A549 treated with CORT108297 at 1 μM for 4 hours (cell line): Measurements from ENCODE around the gene TMEM89. TPM values are rescaled to one million over a fixed set of nuclear protein-coding genes. Genes with fewer than 3 reads are reported as not detected.

Experiments used
- total RNA-seq: library from RNA; stranded (reverse); fragments of 200-300 nt; extraction: Qiagen RNA extraction; gene quantifications from 5 replicates; pipeline ENCODE4 v1.2.3, GENCODE V29; 2022

TMEM89 gene
- total RNA-seq, result not detected in 5 replicates

DNA sequence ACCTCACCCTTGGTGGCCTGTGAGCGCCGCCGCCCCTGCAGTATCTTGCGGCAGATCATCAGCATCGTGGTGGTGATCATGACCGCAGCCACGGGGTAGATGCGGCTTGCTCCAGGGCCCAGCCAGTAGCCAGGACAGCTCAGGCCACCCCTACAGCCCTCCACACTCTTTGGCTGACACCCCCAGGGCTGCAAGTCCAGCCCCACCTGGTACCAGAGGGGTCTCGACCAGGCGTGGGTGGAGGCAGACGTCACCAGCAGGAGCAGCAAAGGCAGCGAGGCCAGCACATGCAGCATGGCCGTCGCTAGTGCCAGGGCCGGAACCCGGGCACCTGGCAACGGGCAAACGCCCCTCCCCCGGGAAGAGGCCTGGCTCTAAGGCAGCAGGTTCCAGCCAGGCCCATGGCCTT, at the start of gene TMEM89:
TSS of gene TMEM89 (minus strand) at position 309 of the 409 bp plus-strand sequence. CDS start at position 296, 13 bp downstream.

GRCh38 chr3:48662753-48663488, 41.4 kb upstream of the TMEM89 start, which contains the start of gene CELSR3:
CELSR3 (minus strand) TSS chr3:48662886; CDS start chr3:48662634, 252 bp downstream.

GRCh38 chr3:48635222-48636021, 13.9 kb upstream of the TMEM89 start, which contains the start of gene SLC26A6:
SLC26A6 (minus strand) TSS chr3:48635461; CDS start chr3:48635393, 68 bp downstream.

GRCh38 chr3:48609088-48610005, 12.2 kb downstream of the TMEM89 start, which contains the start of gene UQCRC1:
UQCRC1 (minus strand) TSS chr3:48609646; CDS start chr3:48609620, 26 bp downstream.

DNA sequence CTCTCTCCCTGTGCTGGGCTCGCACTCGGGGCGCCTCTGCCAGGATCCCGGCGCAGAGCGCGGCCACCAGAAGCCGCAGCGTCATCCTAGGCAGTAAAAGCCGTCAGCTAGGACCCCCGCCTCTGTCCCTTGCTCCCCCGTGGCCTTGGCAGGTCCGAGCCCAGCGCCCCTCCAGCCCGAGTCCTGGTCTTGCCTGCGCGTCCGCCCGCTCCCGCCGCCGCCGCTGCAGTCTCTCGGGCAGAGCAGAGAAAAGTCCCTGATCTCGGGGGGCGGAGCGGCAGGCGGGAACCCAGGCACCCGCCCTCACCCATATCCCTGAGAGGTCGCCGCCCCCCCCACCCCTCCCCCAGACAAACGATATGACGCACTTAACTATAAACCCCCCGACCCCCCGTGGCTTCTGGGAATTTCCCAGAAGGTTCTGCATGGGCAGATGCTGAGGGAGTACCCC, 26.5 kb downstream of the TMEM89 start, which contains the start of gene COL7A1:
TSS of gene COL7A1 (minus strand) at position 255 of the 451 bp plus-strand sequence. CDS start at position 85, 170 bp downstream.

Other genes starting within 250 kb of the TMEM89 start
- gene FBXW12, start 249.6 kb downstream of the TMEM89 start, total RNA-seq, result not detected in 5 replicates
- gene PLXNB1, start 191.7 kb downstream of the TMEM89 start, total RNA-seq, result 13.4 to 17.7 TPM (median 15.7 TPM) in 5 replicates
- gene CCDC51, start 181.7 kb downstream of the TMEM89 start, total RNA-seq, result 25.0 to 29.1 TPM (median 27.4 TPM) in 5 replicates
- 266 to 389 TPM (median 282 TPM) in 5 replicates for gene TMA7, start 181.5 kb downstream of the TMEM89 start, total RNA-seq
- gene ATRIP, start 175.0 kb downstream of the TMEM89 start, total RNA-seq, result 8.3 to 9.6 TPM (median 9.4 TPM) in 5 replicates
- 101 to 139 TPM (median 129 TPM) in 5 replicates for gene SHISA5, start 117.6 kb downstream of the TMEM89 start, total RNA-seq
- gene PFKFB4, start 65.0 kb downstream of the TMEM89 start, total RNA-seq, result 12.6 to 17.6 TPM (median 12.8 TPM) in 5 replicates
- gene UCN2, start 58.0 kb downstream of the TMEM89 start, total RNA-seq, result 6.9 to 11.3 TPM (median 9.7 TPM) in 5 replicates
- 143 to 232 TPM (median 208 TPM) in 5 replicates for gene COL7A1, start 26.4 kb downstream of the TMEM89 start, total RNA-seq
- 169 to 188 TPM (median 181 TPM) in 5 replicates for gene UQCRC1, start 12.1 kb downstream of the TMEM89 start, total RNA-seq
- gene SLC26A6, start 13.7 kb upstream of the TMEM89 start, total RNA-seq, result 14.6 to 21.2 TPM (median 18.6 TPM) in 5 replicates
- gene CELSR3, start 41.1 kb upstream of the TMEM89 start, total RNA-seq, result 3.2 to 5.9 TPM (median 4.7 TPM) in 5 replicates
- 6.9 to 11.7 TPM (median 9.9 TPM) in 5 replicates for gene NCKIPSD, start 64.1 kb upstream of the TMEM89 start, total RNA-seq
- gene IP6K2, start 95.5 kb upstream of the TMEM89 start, total RNA-seq, result 48.8 to 49.9 TPM (median 49.3 TPM) in 5 replicates
- gene PRKAR2A, start 226.1 kb upstream of the TMEM89 start, total RNA-seq, result 14.5 to 18.7 TPM (median 17.4 TPM) in 5 replicates